DND-41 (cell line): Measurements from ENCODE around the gene AKR1B15.

Experiments used
- CTCF ChIP-seq: IDR thresholded peaks from 2 replicates; pipeline ENCODE4 v1.5.1; 2012; ENCODE audit warnings: borderline replicate concordance, low read length, moderate library complexity, mild to moderate bottlenecking; ENCODE audit not compliant: poor library complexity, severe bottlenecking; ENCODE audit errors: extremely low read depth
- EZH2 ChIP-seq: IDR thresholded peaks from 3 replicates; pipeline ENCODE4 v1.6.1; 2012; ENCODE audit warnings: borderline replicate concordance, low read depth, mild to moderate bottlenecking, moderate library complexity, low read length, inconsistent platforms; ENCODE audit not compliant: severe bottlenecking

GRCh38 chr7:134532180-134532953 lies 16.5 kb upstream of the AKR1B15 start:
- TF ChIP-seq CTCF (no peak), EZH2 (no peak)
